Activated CD8-positive, alpha-beta memory T cell treated with anti-CD3 and anti-CD28 coated beads, Interleukin-2, amount 50 U/mL, for 48 hours (primary cell): ENCODE measurements around the gene SLC7A4.
A peak's percentile ranks its signal among the peaks of the same experiment; 100 is the strongest.
"Not testable (repeated sequence)": the region's sequence is repeated elsewhere in the genome, so short reads cannot be mapped to it uniquely, and the experiment has no call there.

Experiments
- DNase-seq: peaks from one replicate; pipeline ENCODE4 v3.0.0-alpha.2; 2020

The SLC7A4 gene

DNA sequence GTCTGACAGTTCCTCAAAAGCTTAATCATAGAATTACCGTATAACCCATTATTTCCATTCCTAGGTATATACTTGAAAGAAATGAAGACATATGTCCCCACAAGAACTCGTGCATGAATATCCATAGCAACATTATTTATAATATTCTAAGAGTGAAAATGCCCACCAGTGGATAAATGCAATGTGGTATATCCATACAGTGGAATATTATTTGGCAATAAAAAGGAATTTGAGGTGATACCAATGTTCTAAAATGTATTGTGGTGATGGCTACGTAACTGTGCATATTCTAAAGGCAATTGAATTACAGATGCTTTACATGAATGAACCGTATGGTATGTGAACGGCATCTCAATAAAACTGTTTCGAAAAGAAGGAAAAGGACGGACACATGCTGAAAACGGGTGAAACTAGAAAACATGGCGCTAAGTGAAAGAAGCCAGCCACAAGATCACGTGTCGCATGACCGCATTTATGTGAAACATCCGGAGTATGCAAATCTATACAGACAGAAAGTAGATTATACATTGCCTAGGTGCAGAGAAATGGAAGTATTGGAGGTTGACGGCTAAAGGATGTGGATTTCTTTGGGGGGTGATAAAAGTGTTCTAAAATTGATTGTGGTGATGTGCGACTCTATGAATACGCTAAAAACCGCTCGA, 29.4 kb upstream of the SLC7A4 start:
- not testable (repeated sequence) for DNase-seq

- not testable (repeated sequence) for DNase-seq
Measured at GRCh38 chr22:21060363-21060762, 28.0 kb upstream of the SLC7A4 start.

DNA sequence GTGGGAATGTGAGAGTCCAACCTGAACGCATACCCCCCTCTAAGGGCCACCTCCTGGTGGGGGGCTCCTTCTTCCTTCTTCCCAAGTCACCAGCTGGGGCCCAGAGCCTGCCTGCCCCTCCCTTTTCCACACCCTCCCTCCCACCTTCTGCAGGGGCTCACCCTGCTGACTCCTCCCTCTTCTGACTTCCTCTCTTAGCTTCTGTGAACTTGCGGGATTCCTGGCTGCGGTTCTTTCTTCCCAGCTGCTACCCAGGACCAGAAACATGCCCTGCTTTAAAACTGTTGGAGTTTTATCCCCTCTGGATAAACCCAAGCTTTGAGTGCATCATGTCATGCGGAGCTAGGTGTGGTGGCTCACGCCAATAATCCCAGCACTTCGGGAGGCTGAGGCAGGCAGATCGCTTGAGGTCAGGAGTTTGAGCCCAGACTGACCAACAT, 23.5 kb upstream of the SLC7A4 start:
- no peak for DNase-seq

DNA sequence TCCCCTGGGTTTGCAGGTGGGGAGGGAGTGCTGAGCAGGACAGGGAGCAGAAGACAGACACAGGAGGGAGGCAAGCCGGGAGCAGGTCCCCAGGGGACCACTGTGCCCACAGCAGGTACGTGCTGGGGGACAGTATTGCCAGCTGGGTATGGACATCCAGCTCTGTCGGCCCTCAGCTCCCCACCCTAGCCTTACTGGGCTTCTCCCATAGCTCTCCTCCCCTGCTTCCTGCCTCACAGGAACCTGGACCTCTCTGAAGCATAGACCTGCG, 23.1 kb upstream of the SLC7A4 start:
- no peak for DNase-seq

DNA sequence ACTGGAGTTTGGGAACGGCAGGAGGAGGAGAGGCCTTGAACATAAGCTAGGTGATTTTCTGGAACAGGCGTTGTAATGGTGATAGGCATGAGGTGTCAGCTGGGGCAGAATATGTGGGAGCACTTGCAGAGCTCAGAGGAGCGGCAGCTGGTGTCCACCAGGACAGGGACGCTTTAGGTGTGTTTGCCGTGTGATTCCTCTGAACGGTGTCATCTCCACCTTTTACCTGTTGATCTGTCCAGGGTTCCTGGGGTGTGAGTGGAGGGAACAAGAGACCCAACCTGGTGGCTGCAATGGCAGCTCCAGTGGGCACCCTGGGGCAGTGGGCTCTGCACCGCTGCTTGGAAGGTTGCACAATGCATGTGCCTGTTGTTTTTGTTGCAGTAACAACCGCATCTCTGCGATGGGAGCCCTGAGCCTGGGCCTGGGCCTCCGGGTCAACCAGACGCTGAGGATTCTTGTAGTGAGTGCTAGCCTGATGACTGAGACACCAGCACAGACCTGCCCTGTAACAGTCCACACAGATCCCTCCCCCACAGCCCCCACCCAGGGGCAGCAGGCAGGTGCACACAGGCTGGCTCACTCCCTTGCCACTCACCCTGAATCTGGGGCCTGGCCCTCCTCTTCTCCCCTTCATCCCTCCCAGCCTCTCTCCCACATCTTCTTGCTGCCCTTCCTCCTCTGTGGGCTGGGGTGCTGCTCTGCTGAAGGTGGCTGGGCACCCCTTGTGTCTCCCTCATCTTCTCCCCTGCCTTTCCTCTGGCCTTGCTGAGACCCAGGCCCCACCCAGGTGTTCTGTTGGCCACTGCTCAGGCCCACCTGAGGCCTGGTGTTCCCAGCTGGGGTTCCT, 22.6 kb upstream of the SLC7A4 start:
- no peak for DNase-seq

DNA sequence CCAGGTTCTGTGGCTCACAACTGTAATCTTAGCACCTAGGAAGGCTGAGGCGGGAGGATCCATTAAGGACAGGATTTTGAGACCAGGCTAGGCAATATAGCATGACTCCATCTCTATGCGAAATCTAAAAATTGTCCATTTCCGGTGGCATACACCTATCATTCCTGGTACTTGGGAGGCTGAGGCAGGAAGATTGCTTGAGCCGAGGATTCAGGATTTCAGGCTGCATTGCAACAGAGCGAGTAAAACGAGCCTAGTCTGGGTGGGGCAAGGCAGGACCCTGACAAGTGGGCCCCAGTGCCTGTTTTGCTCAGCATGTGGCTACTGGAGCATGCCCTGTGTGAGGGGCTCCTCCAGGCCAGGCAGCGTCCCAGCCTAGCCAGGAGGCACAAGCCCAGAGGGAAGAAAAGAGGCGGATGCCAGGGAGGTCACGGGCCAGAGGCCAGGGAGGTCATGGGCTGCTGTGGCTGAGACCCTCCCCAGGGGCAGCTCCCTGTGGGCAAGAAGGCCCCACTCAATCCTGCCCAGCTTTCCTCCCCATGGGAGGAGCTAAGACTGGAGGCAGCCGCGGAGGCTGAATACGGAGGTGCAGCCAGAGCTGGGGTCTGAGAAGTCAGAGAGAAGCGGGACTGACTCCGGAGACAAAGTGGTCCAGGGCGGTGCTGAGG, 21.8 kb upstream of the SLC7A4 start:
- no peak for DNase-seq

DNA sequence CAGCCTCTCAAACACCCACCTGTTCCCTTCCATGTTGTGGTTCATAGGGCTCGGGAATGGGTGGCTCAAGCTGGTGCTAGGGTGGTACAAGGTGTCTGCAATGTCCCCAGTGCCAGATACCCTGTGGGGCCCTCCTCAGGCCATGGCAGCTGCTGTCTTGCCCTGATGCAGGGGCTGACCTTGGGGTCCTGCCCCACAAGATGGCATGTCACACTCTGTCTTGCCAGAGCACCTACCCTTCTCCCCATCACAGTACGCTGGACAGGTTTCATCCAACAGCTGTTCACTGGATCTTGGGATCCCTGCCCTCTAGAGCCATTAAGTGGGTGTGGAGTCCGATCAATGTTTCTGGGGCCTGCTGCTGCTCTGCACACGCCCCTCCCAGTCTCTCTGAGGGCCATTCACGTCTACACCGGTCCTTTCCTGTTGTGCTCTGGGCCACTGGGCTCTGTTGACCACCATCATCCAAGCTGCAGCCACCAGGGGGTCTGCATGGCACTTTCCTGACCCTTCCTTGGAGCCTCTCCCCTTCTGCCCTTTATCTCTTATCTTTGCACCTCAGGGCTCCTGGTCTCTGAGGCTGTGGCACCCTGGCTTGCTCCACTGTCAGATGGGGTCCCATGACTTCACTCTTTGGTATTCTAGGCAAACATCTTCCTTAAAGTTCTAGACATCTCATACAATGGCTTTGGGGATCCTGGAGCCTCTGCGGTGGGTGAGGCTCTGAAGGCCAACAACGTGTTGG, 20.5 kb upstream of the SLC7A4 start:
- DNase-seq = no peak

- no peak for DNase-seq
Measured at GRCh38 chr22:21051831-21052400, 19.6 kb upstream of the SLC7A4 start.

DNA sequence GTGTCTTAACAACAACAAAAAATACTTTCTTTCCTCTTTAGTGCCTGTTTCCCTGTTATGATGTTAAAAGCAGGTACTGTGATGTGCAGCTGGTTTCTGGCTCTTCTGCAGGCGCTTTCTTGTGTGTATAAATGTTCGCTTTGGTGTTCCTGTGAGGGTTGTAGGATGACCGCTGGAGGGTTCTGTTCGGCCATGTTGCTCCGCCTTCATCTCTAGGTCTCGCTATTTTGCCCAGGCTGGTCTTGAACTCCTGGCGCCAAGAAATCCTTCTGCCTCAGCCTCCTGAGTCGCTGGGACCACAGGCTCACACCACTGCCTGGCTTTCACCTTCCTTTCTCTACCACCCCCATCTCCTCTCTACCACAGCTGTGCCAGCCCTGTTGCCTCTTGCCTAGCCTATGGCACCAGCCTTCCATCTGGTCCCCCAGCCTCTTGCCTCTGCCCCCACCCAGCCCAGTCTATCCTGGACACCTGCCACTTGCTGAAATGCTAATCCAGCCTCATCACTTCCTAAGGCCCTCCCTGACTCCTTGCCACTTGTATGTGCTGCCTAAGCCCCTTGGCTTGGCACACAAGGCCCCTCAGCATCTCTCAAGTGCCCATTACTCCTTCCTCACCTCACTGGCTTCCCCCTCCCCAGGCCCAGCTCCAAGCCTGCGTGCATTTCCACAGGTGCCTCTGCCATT, 18.9 kb upstream of the SLC7A4 start:
- DNase-seq = no peak

DNA sequence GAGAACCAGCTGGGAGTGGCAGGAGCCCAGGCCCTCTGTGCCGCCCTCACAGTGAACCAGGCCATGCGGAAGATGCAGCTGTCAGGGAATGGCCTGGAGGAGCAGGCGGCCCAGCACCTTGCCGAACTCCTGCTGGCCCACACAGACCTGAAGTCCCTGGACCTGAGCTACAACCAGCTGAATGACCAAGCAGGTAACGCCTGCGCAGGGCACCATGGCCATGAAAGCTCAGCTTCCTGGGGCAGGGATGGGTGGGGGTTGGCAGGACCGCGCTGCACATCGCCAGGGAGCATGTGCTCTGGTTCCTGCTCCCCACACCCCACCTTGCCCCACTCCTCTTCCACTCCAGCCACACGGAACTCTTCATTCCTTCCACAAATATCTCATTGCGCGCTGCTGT, 16.6 kb upstream of the SLC7A4 start:
- DNase-seq = not testable (repeated sequence)

- DNase-seq = not testable (repeated sequence)
Measured at GRCh38 chr22:21048448-21048847, 16.1 kb upstream of the SLC7A4 start.

DNA sequence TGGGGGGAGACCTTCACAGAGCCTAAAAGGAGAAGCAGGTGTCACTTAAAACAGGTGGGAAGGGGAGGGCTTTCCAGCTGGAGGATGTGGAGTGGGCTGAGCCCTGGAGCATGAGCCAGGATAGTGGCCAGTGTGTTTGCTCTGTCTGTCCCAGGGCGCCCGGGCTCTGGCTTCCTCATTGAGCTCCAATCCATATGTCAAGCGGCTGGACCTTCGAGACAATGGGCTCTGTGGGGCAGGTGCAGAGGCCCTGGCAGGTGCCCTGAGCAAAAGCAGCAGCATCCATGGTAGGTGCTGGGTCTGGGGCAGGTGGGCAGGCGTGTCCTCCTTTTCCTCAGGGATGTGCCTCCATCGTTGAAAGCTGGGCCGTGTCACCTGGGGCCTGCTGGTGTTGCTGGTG, 15.4 kb upstream of the SLC7A4 start:
- DNase-seq = no peak

DNA sequence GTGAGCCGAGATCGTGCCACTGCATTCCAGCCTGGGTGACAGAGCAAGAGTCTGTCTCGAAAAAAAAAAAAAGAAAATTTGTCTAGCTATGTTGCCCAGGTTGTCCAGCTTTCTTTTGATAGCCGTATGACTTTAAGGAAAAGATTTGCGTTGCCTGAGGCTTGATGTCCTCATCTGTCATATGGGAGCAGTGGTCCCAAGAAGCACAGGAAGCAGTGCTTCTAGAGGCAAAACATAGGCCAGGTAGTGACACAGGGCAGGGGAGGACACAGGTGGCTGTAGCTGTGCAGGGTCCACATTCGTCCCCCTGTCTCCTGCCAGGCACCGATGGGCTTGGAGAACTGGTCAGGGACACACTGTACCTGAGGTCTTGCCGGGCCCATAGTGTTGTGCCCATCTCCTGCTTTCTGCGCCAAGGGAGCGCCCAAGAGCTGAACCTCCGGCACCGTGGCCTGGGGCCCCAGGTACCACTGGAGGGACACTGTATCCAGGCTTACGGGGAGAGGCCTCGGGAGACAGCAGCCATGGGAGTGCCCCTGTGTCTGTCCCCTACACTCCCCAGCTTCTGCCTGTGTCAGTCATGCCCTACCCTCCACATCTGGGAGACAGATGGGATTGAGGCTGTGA, 14.8 kb upstream of the SLC7A4 start:
- DNase-seq = no peak

DNA sequence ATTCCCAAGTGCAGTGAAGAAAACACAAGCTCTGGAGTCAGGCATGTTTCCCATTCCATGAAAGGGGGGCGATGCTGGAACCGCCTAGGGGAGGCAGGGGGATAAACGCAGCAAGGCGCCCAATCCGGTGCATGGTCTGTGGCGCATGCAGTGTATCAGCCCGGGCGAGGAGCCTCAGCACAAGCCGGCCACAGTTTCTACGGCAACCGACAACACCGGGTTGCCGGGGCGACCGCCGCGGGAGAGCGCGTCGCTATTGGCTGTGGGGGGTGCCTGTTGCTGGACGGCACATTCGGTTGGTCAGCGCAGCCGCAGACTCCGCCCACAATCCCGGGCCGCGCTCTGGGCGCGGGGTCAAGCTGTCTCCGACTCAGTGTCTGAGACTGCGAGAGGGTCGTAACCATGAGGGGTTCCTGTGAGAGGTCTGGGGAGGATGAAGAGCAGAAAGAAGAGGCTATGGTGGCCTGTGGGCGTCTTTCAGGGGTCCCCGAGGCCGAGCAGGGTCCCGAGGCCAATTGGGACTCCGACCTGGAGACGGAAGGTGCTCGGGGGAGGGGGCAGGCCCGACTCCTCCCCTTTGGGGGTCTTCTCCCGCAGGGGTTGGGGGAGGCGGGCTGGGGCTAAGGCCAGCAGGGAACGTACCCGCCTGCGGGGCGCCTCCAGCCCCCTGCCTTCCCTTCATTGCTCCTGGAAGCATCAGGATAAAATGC, 13.4 kb upstream of the SLC7A4 start, which contains the start of gene LRRC74B:
Gene LRRC74B (plus strand): TSS at position 362 of the 710 bp plus-strand sequence. CDS start 41 bp downstream, at position 403.
- peak; percentile 89 for DNase-seq

- no peak for DNase-seq
Measured at GRCh38 chr22:21044931-21045584, 12.7 kb upstream of the SLC7A4 start.

DNA sequence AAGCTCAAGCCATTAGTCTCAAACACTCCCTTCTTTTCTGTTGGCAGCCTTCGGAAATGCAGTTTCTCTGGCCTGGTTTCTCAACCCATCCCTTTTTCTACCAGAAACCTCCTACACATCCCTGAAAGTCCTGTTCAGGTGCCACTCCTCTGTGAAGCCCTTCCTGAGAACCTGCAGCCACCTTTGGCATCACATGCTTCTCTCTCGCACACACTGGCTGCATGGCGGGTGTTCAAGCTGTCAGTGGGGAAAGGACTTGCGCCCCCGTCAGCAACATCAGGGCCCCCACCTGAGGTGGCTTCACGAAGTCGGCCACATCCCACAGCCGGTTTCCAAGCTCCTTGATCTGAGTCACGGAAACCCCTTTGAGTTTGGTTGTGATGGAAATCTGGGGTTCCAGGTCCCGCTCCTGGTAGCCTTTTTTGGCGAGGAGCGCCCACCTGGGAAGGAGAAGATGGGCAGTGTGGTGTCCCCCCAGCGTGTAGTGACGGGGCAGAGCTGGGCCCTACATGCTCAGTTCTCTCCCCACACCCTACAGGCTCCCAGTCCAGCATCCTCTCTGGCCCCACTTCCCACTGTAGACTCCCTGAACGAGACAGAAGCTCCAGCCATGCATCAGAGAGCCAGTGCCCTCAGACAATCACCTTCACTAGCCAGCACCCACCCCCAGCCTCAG, 11.6 kb upstream of the SLC7A4 start:
- DNase-seq = no peak

DNA sequence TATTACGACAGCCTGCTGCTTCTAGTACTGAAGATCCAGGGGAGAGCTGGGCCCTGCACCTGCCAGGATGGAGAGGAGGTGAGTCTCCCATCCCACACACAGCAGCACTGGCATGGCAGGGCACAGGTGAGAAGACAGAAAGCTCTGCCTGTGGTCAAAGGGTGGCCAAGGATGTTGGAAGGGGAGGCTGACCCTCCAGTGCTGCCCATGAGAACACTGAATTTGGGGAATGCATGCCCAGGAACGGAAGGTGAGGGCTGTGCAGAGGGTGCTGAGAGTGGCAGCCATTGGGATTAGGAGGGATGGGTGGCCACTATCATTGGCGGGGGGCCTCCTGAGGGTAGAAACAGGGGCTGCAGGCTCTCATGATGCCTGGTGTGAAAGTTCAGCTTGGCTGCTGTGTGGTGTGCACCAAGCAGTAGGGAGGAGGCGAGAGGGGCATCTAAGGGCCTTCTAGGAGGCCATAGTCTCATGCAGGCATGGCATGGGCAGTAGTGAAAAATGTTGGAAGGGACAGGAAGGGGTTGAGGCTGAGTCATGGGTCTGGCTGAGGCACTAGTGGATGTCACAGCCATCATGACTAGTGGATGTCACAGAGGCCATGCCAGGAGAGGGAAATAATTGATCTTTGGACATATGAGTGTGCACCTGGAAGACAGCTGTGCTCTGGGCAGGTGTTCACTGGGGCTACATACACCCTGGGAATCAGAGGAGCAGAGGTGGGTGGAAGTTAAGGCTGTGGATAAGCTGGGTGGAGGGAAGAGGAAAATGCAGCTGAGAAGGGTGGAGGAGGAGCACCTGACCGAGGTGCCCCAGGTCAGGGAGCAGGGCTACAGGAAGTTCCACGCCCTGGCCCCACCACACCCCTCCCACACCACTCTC, 10.9 kb upstream of the SLC7A4 start:
- no peak for DNase-seq

DNA sequence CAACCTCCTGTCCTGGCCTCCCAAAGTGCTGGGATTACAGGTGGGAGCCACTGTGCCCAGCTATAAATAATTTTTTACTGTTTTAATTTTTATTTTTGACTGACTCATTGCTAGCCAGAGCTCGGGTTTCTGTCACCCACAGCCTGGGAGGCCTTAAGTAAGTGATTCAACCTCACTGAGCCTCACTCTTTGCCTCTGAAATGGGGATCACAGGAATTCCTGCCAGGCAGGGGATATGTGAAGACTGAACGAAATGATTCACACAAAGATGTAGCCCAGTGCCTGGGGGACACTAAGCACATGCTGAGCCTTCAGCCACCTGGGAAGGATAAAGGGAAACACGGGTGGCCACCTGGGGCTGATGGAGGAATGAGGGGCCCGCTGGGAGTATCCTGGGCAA, 9.6 kb upstream of the SLC7A4 start:
- DNase-seq = no peak

DNA sequence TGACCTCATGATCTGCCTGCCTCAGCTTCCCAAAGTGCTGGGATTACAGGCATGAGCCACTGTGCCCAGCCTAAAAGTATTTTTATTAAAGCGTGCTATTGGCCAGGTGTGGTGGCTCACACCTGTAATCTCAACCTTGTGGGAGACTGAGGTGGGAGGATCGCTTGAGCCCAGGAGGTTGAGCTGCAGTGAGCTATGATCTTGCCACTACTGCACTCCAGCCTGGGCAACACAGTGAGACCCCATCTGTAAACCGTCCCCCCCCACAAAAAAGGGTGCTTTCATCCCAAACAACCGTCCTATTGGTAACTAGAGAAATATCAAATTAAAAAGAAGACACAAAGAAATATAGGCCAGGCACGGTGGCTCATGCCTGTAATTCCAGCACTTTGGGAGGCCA, 6.8 kb upstream of the SLC7A4 start:
- not testable (repeated sequence) for DNase-seq
